NCI-H1092 (cell line): ENCODE data around the gene HCLS1.
"Not testable (repeated sequence)": the region's sequence is repeated elsewhere in the genome, so short reads cannot be mapped to it uniquely, and the experiment has no call there.

Experiments
- DNase-seq: peaks from one replicate; lab custom pipeline; 2025; lab: John Stamatoyannopoulos, UW

HCLS1 gene

GRCh38 chr3:121598564-121598963, 62.1 kb downstream of the HCLS1 start:
- no peak for DNase-seq

- no peak for DNase-seq
These were observed 64.8 kb downstream of the HCLS1 start for GRCh38 chr3:121595765-121596406.

GRCh38 chr3:121594850-121595249, 65.9 kb downstream of the HCLS1 start:
- no peak for DNase-seq

GRCh38 chr3:121593806-121594205, 66.9 kb downstream of the HCLS1 start:
- DNase-seq: not testable (repeated sequence)

- DNase-seq: no peak
These were observed 67.6 kb downstream of the HCLS1 start, which contains the start of gene FBXO40 for GRCh38 chr3:121592856-121593702. FBXO40 (plus strand) TSS chr3:121593379; CDS start chr3:121620576, 27,197 bp downstream.

- no peak for DNase-seq
These were observed 76.3 kb downstream of the HCLS1 start for GRCh38 chr3:121584418-121584817.

GRCh38 chr3:121581691-121582090, 79.0 kb downstream of the HCLS1 start:
- DNase-seq: no peak
